T-helper 2 cell (primary cell): ENCODE results near the gene S100A13.
"Not testable (repeated sequence)": the region's sequence is repeated elsewhere in the genome, so short reads cannot be mapped to it uniquely, and the experiment has no call there.

Source experiments
- DNase-seq, 5 experiments: peaks; one replicate each; pipeline versions ENCODE4 v3.0.0 to v3.0.0-alpha.2; 2012 to 2022
- total RNA-seq, 2 donors: gene quantifications; one replicate each; lab custom pipeline; 2026; lab: John Stamatoyannopoulos, UW

The S100A13 gene
- total RNA-seq: 1.2 to 2.0 reads per million in 2 donors

GRCh38 chr1:153626904-153627714, at the start of gene S100A13:
Gene S100A13 (minus strand): TSS chr1:153627505. CDS start chr1:153626472, 1,033 bp downstream.
- peak in 1 of 5 experiments; percentile 26 for DNase-seq

- DNase-seq: no peak
Observed at GRCh38 chr1:153673511-153673910, 46.2 kb upstream of the S100A13 start.

DNA sequence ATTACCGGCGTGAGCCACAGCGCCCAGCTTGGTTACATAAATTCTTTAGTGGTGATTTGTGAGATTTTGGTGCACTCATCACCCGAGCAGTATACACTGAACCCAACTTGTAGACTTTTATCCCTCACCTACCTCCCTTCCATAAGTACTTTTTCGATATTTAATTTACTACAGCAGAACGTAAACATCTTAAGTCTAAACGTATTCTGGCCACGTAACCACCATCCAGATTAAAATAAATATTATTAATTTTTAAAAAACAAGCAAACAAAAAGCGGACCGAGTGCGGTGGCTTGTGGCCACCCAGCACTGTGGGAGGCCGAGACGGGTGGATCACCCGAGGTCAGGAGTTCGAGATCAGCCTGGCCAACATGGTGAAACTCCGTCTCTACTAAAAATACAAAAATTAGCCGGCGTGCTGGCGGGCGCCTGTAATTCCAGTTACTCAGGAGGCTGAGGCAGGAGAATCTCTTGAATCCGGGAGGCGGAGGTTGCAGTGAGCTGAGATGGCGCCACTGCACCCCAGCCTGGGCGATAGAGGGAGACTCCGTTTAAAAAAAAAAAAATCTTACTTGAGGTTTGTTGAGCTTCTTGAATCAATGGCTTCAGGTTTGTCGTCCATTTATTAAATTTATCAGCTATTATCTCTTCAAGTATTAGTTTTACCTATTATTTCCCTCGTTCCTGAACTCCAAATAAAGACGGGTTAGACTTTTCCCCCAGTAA, 44.5 kb upstream of the S100A13 start:
- DNase-seq: peak in 3 of 5 experiments; percentile 36 to 64 (median 39)

DNA sequence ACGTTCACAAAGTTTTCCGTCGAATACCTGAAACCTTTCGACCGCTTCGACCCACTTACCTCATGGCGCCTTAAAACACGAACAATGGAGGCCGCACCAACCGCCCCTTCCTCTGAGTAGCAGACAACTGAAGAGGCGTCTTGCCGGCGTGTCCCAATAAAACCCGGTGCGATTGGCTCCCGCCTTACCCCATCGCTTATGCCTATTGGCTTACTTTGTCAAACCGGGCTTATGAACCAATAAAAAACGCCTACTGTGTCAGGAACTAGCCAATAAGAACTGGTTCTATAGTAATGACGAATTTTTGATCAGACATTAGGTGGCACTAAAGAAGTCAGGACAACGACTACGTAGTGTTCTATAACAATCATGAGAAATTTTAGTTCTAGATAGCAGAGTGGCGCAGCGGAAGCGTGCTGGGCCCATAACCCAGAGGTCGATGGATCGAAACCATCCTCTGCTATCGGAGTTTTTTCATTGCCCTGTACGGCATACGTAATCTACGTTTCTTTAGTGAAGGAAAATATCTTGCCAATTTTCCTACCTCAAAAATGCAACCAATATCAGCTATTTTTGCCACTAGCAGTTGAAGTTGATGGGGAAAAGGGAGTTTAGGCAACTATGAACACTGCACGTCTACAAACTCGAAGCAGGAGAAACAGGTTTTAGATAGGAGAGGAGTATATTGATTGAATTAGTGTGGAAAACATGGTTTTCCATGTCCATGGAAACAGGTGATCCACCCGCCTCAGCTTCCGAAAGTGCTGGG, 43.7 kb upstream of the S100A13 start, which contains the start of gene ILF2:
ILF2 (minus strand) TSS at position 135 of the 769 bp plus-strand sequence; CDS start at position 64, 71 bp downstream.
- DNase-seq: peak; percentile 88 to 99 (median 97)

DNA sequence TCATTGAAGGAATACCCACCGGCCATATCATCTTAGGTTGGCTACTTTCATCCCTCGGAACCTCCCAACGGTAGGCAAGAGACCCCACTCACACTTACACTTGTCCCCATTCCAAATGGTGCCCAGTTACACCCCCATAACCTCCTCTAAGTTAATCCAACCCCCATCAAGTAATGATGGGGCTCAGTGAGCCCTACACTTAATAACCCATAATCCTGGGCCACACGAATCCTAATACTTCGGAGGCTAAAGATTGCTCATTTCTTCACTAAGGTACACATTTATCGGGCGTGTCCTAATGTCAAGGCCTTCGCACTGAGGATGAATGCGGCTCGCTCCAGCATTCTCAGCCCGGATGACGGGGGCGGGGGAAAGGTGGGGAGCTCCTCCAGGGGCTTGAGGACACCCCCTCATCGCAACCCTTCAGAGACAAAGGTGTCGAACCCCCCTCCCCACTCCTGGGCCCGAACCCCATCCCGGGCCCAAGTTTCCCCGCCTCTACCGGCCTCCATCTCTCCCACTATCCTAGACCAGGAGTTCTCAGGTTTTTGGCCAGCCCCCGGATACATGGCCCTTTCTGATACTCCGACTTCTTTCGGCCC, 43.1 kb upstream of the S100A13 start:
- DNase-seq: peak in 3 of 5 experiments; percentile 7 to 32 (median 17)

GRCh38 chr1:153669606-153670005, 42.3 kb upstream of the S100A13 start:
- DNase-seq: no peak

GRCh38 chr1:153668672-153669071, 41.4 kb upstream of the S100A13 start:
- DNase-seq: not testable (repeated sequence)

DNA sequence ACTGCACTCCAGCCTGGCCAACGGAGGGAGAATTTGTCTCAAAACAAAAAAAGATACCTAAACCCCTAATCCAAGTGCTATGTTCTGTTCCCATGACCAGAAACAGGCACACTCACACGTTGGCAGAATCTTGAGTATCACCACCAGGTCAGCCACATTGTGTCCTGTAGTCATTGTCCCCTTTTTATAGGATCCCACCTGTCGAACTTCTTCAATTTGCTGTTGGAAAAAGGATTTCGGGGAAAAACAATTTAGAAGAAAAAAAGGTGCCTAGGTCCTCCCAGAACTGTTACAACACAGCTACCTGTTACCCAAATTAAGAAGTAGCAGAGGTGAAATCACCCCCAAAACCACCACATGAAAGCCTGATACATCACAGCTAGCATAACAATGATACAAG, 40.1 kb upstream of the S100A13 start:
- DNase-seq: no peak

GRCh38 chr1:153663211-153663610, 35.9 kb upstream of the S100A13 start:
- DNase-seq: no peak

DNA sequence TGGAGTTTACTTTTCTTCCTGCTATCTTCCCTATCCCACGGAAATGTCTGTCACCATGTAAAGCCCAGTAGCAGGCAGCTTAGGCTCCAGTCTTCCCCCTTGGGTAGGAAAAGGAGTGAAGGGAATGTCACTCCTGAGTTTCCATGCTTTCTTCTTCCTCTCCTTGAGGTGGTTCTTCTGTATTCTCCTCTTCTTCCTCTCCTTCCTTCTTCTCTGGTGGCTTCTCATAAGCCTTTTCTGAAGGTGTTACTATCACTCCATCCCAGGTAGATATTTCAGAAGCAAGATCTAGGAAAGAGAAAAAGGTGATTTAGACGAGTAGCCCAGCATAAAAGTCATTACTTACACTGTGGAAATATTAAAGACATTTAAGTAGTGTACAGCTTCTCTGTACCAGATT, 35.0 kb upstream of the S100A13 start:
- no peak for DNase-seq

- no peak for DNase-seq
Observed at GRCh38 chr1:153661111-153661708, 33.9 kb upstream of the S100A13 start.

GRCh38 chr1:153659656-153660055, 32.4 kb upstream of the S100A13 start:
- no peak for DNase-seq

GRCh38 chr1:153659175-153659534, 31.9 kb upstream of the S100A13 start:
- DNase-seq: no peak

DNA sequence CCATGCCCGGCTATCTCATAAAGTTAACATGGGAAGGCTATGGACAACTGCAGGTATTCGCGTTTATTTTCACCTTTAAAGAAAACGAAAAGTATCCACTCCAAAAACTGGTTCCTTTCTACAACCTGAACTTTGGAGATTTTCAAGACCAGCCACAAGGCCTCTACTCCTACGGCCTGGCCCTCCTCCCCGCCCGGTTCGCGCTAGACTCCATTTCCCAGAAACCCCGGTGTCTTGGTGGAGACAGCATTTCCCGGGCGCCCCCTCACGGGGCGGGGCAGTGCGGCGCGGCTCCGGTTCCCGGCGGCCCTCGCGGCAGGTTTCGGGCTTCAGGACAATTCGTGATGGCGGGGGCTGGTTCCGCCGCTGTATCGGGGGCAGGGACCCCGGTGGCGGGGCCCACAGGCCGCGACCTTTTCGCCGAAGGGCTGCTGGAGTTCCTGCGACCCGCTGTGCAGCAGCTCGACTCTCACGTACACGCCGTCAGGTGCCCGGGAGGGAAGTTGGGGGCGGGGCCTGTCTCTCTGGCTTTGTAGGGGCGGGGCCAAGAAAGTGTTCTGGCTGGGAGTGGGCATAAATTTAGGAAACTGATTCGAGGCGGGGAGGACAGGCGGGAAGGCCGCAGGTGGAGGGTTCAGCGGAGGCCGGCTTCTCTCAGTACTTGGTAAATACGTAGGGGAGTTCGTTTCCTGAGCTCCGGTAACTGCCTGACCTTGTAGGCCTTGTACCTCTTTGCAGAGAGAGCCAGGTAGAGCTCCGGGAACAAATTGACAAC, 31.3 kb upstream of the S100A13 start, which contains the start of gene SNAPIN:
SNAPIN (plus strand) TSS at position 304 of the 775 bp plus-strand sequence; CDS start at position 345, 41 bp downstream.
- DNase-seq: peak; percentile 74 to 94 (median 83)

GRCh38 chr1:153655333-153655732, 28.0 kb upstream of the S100A13 start:
- DNase-seq: no peak

DNA sequence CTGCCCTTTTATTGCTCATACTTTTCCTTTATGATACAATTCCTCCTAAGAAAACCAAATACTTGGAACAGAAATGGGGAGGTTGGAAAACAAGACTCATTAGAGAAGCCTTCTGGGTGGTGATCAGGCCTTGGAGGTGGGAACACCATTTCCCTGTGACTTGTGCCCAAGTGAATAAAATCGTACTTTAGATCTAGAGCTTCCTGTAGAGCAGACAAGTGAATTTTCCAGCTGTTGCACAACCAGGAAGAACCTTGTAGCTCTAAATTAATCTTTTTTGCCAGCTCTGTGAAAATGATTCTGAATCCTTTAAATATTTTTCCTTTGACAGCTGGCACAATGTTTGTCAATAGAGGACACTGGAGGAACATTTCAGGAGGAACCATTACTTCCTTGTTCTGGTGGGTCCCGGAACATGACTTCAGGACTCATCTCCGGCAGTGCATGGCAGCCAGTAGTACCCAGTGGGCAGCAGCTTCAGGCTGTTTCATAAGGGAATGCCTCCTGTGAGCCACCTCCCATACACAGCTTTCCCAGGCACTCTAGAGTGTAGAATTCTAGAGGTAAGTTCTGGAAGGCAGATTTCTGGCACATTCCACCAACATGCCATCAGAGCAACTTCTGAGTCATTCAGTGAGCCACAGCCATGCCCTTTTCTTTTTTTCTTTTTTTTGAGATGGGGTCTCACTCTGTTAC, 25.6 kb upstream of the S100A13 start:
- DNase-seq: no peak

GRCh38 chr1:153651771-153652170, 24.5 kb upstream of the S100A13 start:
- no peak for DNase-seq

GRCh38 chr1:153649863-153650235, 22.5 kb upstream of the S100A13 start:
- no peak for DNase-seq

- DNase-seq: no peak
Observed at GRCh38 chr1:153649137-153649862, 22.0 kb upstream of the S100A13 start.
